HepG2 (cell line): ENCODE results near the gene ATXN7L3. TPM values are rescaled to one million over a fixed set of nuclear protein-coding genes. Genes with fewer than 3 reads are reported as not detected.

Experiments
- BHLHE40 ChIP-seq: IDR thresholded peaks from 2 replicates; pipeline ENCODE4 v1.6.1; 2011; ENCODE audit warnings: low read length, improper control_type of control experiment
- DR1 ChIP-seq: sonication (generic); formaldehyde crosslinking; IDR thresholded peaks from 2 replicates; pipeline ENCODE4 v1.8.0; 2021; ENCODE audit warnings: mild to moderate bottlenecking, missing genetic modification reagents, inconsistent platforms
- MAF1 ChIP-seq: sonication (generic); formaldehyde crosslinking; IDR thresholded peaks from 2 replicates; pipeline ENCODE4 v1.5.0; 2020; ENCODE audit warnings: missing genetic modification reagents, borderline replicate concordance
- MYC ChIP-seq: sonication (generic); formaldehyde crosslinking; IDR thresholded peaks from 2 replicates; pipeline ENCODE4 v1.9.0; 2021; ENCODE audit warnings: missing genetic modification reagents, borderline replicate concordance
- RBFOX2 ChIP-seq: fragments of 200-400 bp; formaldehyde crosslinking; IDR thresholded peaks from 2 replicates; pipeline ENCODE4 v1.6.1; 2017; ENCODE audit warnings: low read depth, mild to moderate bottlenecking, low read length
- RBM39 ChIP-seq: fragments of 200-400 bp; formaldehyde crosslinking; IDR thresholded peaks from one replicate; pipeline ENCODE4 v1.6.1; 2018; ENCODE audit warnings: antibody characterized with exemption, mild to moderate bottlenecking, low read depth, low read length; ENCODE audit not compliant: poor library complexity, severe bottlenecking
- RXRA ChIP-seq: sonication (generic); formaldehyde crosslinking; IDR thresholded peaks from 2 replicates; pipeline ENCODE4 v1.5.1; 2020; ENCODE audit warnings: missing genetic modification reagents
- SIN3B ChIP-seq: fragments of 150-350 bp; IDR thresholded peaks from 2 replicates; pipeline ENCODE4 v1.6.1; 2014; ENCODE audit warnings: low read length
- SRY ChIP-seq: sonication (generic); formaldehyde crosslinking; IDR thresholded peaks from 2 replicates; pipeline ENCODE4 v1.8.0; 2022; ENCODE audit warnings: mild to moderate bottlenecking, missing genetic modification reagents
- TAF1 ChIP-seq: sonication (generic); formaldehyde crosslinking; IDR thresholded peaks from 2 replicates; pipeline ENCODE4 v1.4.0; 2020; ENCODE audit warnings: missing genetic modification reagents
- TCF12 ChIP-seq, 2 experiments: fragments of 450-650 bp in 1 of 2; sonication (generic) in 1 of 2; formaldehyde crosslinking in 1 of 2; IDR thresholded peaks; 2 replicates each; pipeline versions ENCODE4 v1.6.1 to v1.8.0; 2017 to 2022; ENCODE audit warnings: antibody characterized with exemption in 1 of 2, mild to moderate bottlenecking in 1 of 2, missing genetic modification reagents in 1 of 2, moderate library complexity in 1 of 2
- TEAD2 ChIP-seq: sonication (generic); formaldehyde crosslinking; IDR thresholded peaks from 2 replicates; pipeline ENCODE4 v1.9.0; 2021; ENCODE audit warnings: missing genetic modification reagents
- YEATS4 ChIP-seq: sonication (generic); formaldehyde crosslinking; IDR thresholded peaks from 2 replicates; pipeline ENCODE4 v1.4.0; 2020; ENCODE audit warnings: missing genetic modification reagents, borderline replicate concordance
- ZFP36L1 ChIP-seq: sonication (generic); formaldehyde crosslinking; IDR thresholded peaks from 2 replicates; pipeline ENCODE4 v1.8.0; 2022; ENCODE audit warnings: mild to moderate bottlenecking, missing genetic modification reagents, moderate library complexity
- ZNF143 ChIP-seq: sonication (generic); formaldehyde crosslinking; IDR thresholded peaks from 2 replicates; pipeline ENCODE4 v1.4.0; 2020; ENCODE audit warnings: missing genetic modification reagents
- ZNF264 ChIP-seq: sonication (generic); formaldehyde crosslinking; IDR thresholded peaks from 2 replicates; pipeline ENCODE4 v1.4.0; 2020; ENCODE audit warnings: missing genetic modification reagents
- ZNF362 ChIP-seq: sonication (generic); formaldehyde crosslinking; IDR thresholded peaks from 2 replicates; pipeline ENCODE4 v1.4.0; 2020; ENCODE audit warnings: missing genetic modification reagents, mild to moderate bottlenecking, borderline replicate concordance
- ZNF407 ChIP-seq: sonication (generic); formaldehyde crosslinking; IDR thresholded peaks from one replicate; pipeline ENCODE4 v1.5.1; 2020; ENCODE audit warnings: mild to moderate bottlenecking, missing genetic modification reagents; ENCODE audit errors: not compliant biosample characterization
- ZNF44 ChIP-seq: sonication (generic); formaldehyde crosslinking; IDR thresholded peaks from 2 replicates; pipeline ENCODE4 v1.5.1; 2020; ENCODE audit warnings: mild to moderate bottlenecking, missing genetic modification reagents
- ZNF746 ChIP-seq: sonication (generic); formaldehyde crosslinking; IDR thresholded peaks from 2 replicates; pipeline ENCODE4 v1.8.0; 2022; ENCODE audit warnings: mild to moderate bottlenecking, missing genetic modification reagents
- ZSCAN12 ChIP-seq: sonication (generic); formaldehyde crosslinking; IDR thresholded peaks from 2 replicates; pipeline ENCODE4 v1.9.0; 2021; ENCODE audit warnings: mild to moderate bottlenecking, missing genetic modification reagents
- polyA plus RNA-seq, 8 experiments: library from polyadenylated mRNA; depleted of rRNA in 3 of 8; stranded (reverse) in 7 of 8; unstranded in 1 of 8; fragments of >200 nt; fragmentation: Illumina TruSeq in 4 of 8; extraction: Trizol in 4 of 8; gene quantifications; 2 replicates each; pipeline versions ENCODE4 v1.2.1 to v1.2.3, GENCODE V29; 2011 to 2016; ENCODE audit warnings: low read depth in 4 of 8, missing spikeins in 1 of 8, mixed read lengths in 1 of 8; ENCODE audit not compliant: insufficient read depth in 1 of 8
- total RNA-seq, 5 experiments: library from RNA; depleted of rRNA; stranded (reverse); fragments of >200 nt; fragmentation: Illumina TruSeq; extraction: Trizol; gene quantifications; 2 replicates each; pipeline ENCODE4 v1.2.3, GENCODE V29; 2016; ENCODE audit warnings: low read depth in 1 of 5

ATXN7L3 gene
- total and polyA plus RNA-seq, 2 of the 13 experiments (the other 11 are each of a cell fraction or from before 2014, with no cell fraction given) = 44.5 to 59.1 TPM

- 0 out of 2 replicates have a peak, but pooled peaks have one; percentile 35 for TF ChIP-seq ZNF143 (CRISPR knock-in tag)
- no peak; the same call in 1 of the 2 replicates for TF ChIP-seq ZSCAN12 (CRISPR knock-in tag)
- TF ChIP-seq MAF1 = 0 out of 2 replicates have a peak, but pooled peaks have one; percentile 73
- peak; percentile 45; the same call in 1 of the 2 replicates for TF ChIP-seq TAF1
- TF ChIP-seq YEATS4 = peak; percentile 79
- peak; percentile 67 for TF ChIP-seq MYC (CRISPR knock-in tag)
- TF ChIP-seq SRY (CRISPR knock-in tag) = no peak
- TF ChIP-seq BHLHE40 = no peak
- 0 out of 2 replicates have a peak, but pooled peaks have one; percentile 49 for TF ChIP-seq DR1 (CRISPR knock-in tag)
- TF ChIP-seq ZNF746 = peak; percentile 40; the same call in 1 of the 2 replicates
- no peak for TF ChIP-seq TCF12 (IDR thresholded peaks at IDR 0.05)
- TF ChIP-seq TCF12 (CRISPR knock-in tag; IDR thresholded peaks at IDR 0.05) = peak; percentile 49; the same call in 1 of the 2 replicates
- peak; percentile 65 for TF ChIP-seq RBFOX2
- no peak for TF ChIP-seq ZNF44
- TF ChIP-seq ZNF407 (CRISPR knock-in tag) = peak; percentile 61
- no peak for TF ChIP-seq SIN3B
- peak; percentile 39; the same call in 1 of the 2 replicates for TF ChIP-seq ZNF362 (CRISPR knock-in tag)
- TF ChIP-seq RBM39 = peak; percentile 65
- 0 out of 2 replicates have a peak, but pooled peaks have one; percentile 44 for TF ChIP-seq TEAD2 (CRISPR knock-in tag)
- TF ChIP-seq RXRA (CRISPR knock-in tag) = peak; percentile 44; the same call in 1 of the 2 replicates
- TF ChIP-seq ZFP36L1 (CRISPR knock-in tag) = 0 out of 2 replicates have a peak, but pooled peaks have one; percentile 20
- TF ChIP-seq ZNF264 (CRISPR knock-in tag) = 0 out of 2 replicates have a peak, but pooled peaks have one; percentile 38
These were observed 22.6 kb upstream of the ATXN7L3 start (continued) for GRCh38 chr17:44222112-44222869.
